Astrocyte (in vitro differentiated cells and primary cell): Measurements from ENCODE around the gene SALL4. TPM values are rescaled to one million over a fixed set of nuclear protein-coding genes. Genes with fewer than 3 reads are reported as not detected.

Experiments used
- DNase-seq: peaks from one replicate; pipeline ENCODE4 v3.0.0-alpha.2; 2010; ENCODE audit warnings: low read depth
- FAIRE-seq: peaks from 2 replicates; lab custom pipeline; 2011; peaks lifted over from hg19 to GRCh38; lab: Jason Lieb, UNC
- H2AFZ ChIP-seq: 2 replicates; pipeline ENCODE4 v1.6.0; 2012; ENCODE audit warnings: low read depth, low read length, inconsistent platforms
- H3K27ac ChIP-seq: 2 replicates; pipeline ENCODE4 v1.5.1; 2011; ENCODE audit warnings: low read depth, low read length, inconsistent platforms
- H3K27me3 ChIP-seq: 2 replicates; pipeline ENCODE4 v1.6.0; 2011; ENCODE audit warnings: low read length, inconsistent platforms; ENCODE audit not compliant: insufficient read depth
- H3K36me3 ChIP-seq: 2 replicates; pipeline ENCODE4 v1.5.1; 2011; ENCODE audit warnings: low read length, inconsistent platforms; ENCODE audit not compliant: insufficient read depth
- H3K4me1 ChIP-seq: 2 replicates; pipeline ENCODE4 v1.5.1; 2011; ENCODE audit warnings: low read length, inconsistent platforms; ENCODE audit not compliant: insufficient read depth
- H3K4me2 ChIP-seq: 2 replicates; pipeline ENCODE4 v1.6.0; 2012; ENCODE audit warnings: low read length, inconsistent platforms
- H3K4me3 ChIP-seq: 2 replicates; pipeline ENCODE4 v1.5.1; 2011; ENCODE audit warnings: low read depth, mild to moderate bottlenecking, low read length, inconsistent platforms; ENCODE audit not compliant: insufficient read depth
- H3K79me2 ChIP-seq: 2 replicates; pipeline ENCODE4 v1.6.0; 2012; ENCODE audit warnings: mild to moderate bottlenecking, low read length, inconsistent platforms; ENCODE audit not compliant: insufficient read depth
- H3K9ac ChIP-seq: 2 replicates; pipeline ENCODE4 v1.6.0; 2012; ENCODE audit warnings: mild to moderate bottlenecking, low read length, inconsistent platforms
- H3K9me3 ChIP-seq: 2 replicates; pipeline ENCODE4 v1.5.1; 2012; ENCODE audit warnings: low read depth, mild to moderate bottlenecking, low read length, inconsistent platforms; ENCODE audit not compliant: insufficient read depth
- H4K20me1 ChIP-seq: 2 replicates; pipeline ENCODE4 v1.6.0; 2012; ENCODE audit warnings: low read length, inconsistent platforms; ENCODE audit not compliant: insufficient read depth
- H3K27ac Mint-ChIP-seq: one replicate; pipeline ENCODE4 v1.8.0; 2021; ENCODE audit warnings: mild to moderate bottlenecking, mixed read lengths; ENCODE audit not compliant: unreplicated experiment
- H3K27me3 Mint-ChIP-seq: one replicate; pipeline ENCODE4 v1.8.0; 2021; ENCODE audit warnings: low read depth, mixed read lengths; ENCODE audit not compliant: unreplicated experiment
- H3K36me3 Mint-ChIP-seq: one replicate; pipeline ENCODE4 v1.8.0; 2021; ENCODE audit warnings: low read depth, mixed read lengths; ENCODE audit not compliant: unreplicated experiment
- H3K4me1 Mint-ChIP-seq: one replicate; pipeline ENCODE4 v1.8.0; 2021; ENCODE audit warnings: low read depth, mixed read lengths; ENCODE audit not compliant: unreplicated experiment
- H3K4me3 Mint-ChIP-seq: one replicate; pipeline ENCODE4 v1.8.0; 2021; ENCODE audit warnings: mild to moderate bottlenecking, moderate library complexity, mixed read lengths; ENCODE audit not compliant: unreplicated experiment
- H3K9me3 Mint-ChIP-seq: one replicate; pipeline ENCODE4 v1.8.0; 2021; ENCODE audit warnings: mild to moderate bottlenecking, mixed read lengths; ENCODE audit not compliant: unreplicated experiment
- CTCF ChIP-seq: IDR thresholded peaks from 2 replicates; pipeline ENCODE4 v1.5.1; 2011; ENCODE audit warnings: low read depth, mild to moderate bottlenecking, inconsistent platforms, low read length, moderate library complexity; ENCODE audit not compliant: insufficient read depth
- EZH2 ChIP-seq: IDR thresholded peaks from 2 replicates; pipeline ENCODE4 v1.6.1; 2012; ENCODE audit warnings: mild to moderate bottlenecking, low read length, inconsistent platforms; ENCODE audit not compliant: insufficient read depth
- total RNA-seq: library from RNA; stranded (reverse); gene quantifications from 2 replicates; pipeline ENCODE4 v1.2.1, GENCODE V29; 2021

Gene SALL4
- total RNA-seq, 1 donor from 2014 or later, result 21.7 TPM

- Histone ChIP-seq H3K4me3 (no peak overlapping the region), H3K27ac (no peak overlapping the region), H2AFZ (no peak overlapping the region), H3K79me2 (no peaks in the 10 kb centered on the region), H3K36me3 (no peaks in the 10 kb centered on the region), H3K4me2 (no peak overlapping the region), H3K9ac (no peak overlapping the region), H4K20me1 (no peaks in the 10 kb centered on the region), H3K4me1 (no peaks in the 10 kb centered on the region), H3K27me3 (no peaks in the 10 kb centered on the region), H3K9me3 (no peaks in the 10 kb centered on the region)
- H3K27me3 Mint-ChIP-seq, result no peaks in the 10 kb centered on the region
- H3K4me3 Mint-ChIP-seq, result no peak overlapping the region
- FAIRE-seq, result no peak
- peaks cover 8% of the 10 kb centered on the region for H3K4me1 Mint-ChIP-seq
- peaks cover 24% of the 10 kb centered on the region for H3K36me3 Mint-ChIP-seq
- H3K9me3 Mint-ChIP-seq, result no peaks in the 10 kb centered on the region
- no peak for DNase-seq
- TF ChIP-seq CTCF, result no peak
- TF ChIP-seq EZH2, result no peak
- H3K27ac Mint-ChIP-seq, result no peak overlapping the region
These were observed 10.7 kb downstream of the SALL4 start for GRCh38 chr20:51791626-51792025.

GRCh38 chr20:51790256-51790655, 12.1 kb downstream of the SALL4 start:
- no peak for DNase-seq

More at GRCh38 chr20:51790256-51790655, 12.1 kb downstream of the SALL4 start:
- no peaks in the 10 kb centered on the region for H3K27me3 ChIP-seq
- no peak for FAIRE-seq
- H3K9me3 Mint-ChIP-seq, result no peaks in the 10 kb centered on the region
- no peaks in the 10 kb centered on the region for H3K9me3 ChIP-seq
- H3K4me1 Mint-ChIP-seq, result peaks cover 3% of the 10 kb centered on the region
- H3K27me3 Mint-ChIP-seq, result no peaks in the 10 kb centered on the region
- H4K20me1 ChIP-seq, result no peaks in the 10 kb centered on the region
- no peaks in the 10 kb centered on the region for H3K4me1 ChIP-seq
- H3K4me2 ChIP-seq, result no peak overlapping the region
- H3K9ac ChIP-seq, result no peak overlapping the region
- TF ChIP-seq CTCF, result no peak
- TF ChIP-seq EZH2, result no peak
- H3K27ac ChIP-seq, result no peak overlapping the region
- H3K79me2 ChIP-seq, result no peaks in the 10 kb centered on the region
- peaks cover 26% of the 10 kb centered on the region for H3K36me3 Mint-ChIP-seq
- no peak overlapping the region for H3K4me3 ChIP-seq
- no peak overlapping the region for H3K27ac Mint-ChIP-seq
- no peak overlapping the region for H2AFZ ChIP-seq
- H3K4me3 Mint-ChIP-seq, result no peak overlapping the region
- H3K36me3 ChIP-seq, result no peaks in the 10 kb centered on the region
